ENCODE data around the gene TSHZ3.
A peak's percentile ranks its signal among the peaks of the same experiment; 100 is the strongest.

TSHZ3 gene

DNA sequence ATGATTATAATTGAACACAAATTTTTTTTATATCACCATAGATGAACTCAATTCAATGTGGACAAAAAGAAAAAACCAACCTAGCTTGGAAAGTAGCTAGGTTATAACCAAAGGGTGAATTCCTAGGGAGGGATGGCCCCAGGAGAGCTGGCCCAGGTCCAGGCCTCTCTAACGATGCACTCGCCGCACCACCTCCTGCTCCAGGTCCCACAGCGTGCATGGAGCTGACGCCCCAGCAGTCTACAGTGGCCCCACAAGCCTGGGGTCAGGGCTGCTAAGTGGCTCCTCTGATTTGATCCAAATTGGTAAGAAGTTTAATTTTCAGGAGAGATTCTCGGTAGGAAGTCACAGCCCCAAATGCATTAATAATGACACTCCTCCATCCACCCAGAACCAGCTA lies 48.8 kb downstream of the TSHZ3 start:
- intact Hi-C loops (cut with DNase I; ENCODE audit: low total_unique reads), result no loop called here
- Histone ChIP-seq H3K4me3 (no peak overlapping the region), H3K9me3 (no peaks in the 10 kb centered on the region), H3K4me1 (no peaks in the 10 kb centered on the region), H3K36me3 (no peaks in the 10 kb centered on the region), H3K27ac (no peak overlapping the region), H3K27me3 (no peaks in the 10 kb centered on the region)
- TF ChIP-seq, protein P1, sequence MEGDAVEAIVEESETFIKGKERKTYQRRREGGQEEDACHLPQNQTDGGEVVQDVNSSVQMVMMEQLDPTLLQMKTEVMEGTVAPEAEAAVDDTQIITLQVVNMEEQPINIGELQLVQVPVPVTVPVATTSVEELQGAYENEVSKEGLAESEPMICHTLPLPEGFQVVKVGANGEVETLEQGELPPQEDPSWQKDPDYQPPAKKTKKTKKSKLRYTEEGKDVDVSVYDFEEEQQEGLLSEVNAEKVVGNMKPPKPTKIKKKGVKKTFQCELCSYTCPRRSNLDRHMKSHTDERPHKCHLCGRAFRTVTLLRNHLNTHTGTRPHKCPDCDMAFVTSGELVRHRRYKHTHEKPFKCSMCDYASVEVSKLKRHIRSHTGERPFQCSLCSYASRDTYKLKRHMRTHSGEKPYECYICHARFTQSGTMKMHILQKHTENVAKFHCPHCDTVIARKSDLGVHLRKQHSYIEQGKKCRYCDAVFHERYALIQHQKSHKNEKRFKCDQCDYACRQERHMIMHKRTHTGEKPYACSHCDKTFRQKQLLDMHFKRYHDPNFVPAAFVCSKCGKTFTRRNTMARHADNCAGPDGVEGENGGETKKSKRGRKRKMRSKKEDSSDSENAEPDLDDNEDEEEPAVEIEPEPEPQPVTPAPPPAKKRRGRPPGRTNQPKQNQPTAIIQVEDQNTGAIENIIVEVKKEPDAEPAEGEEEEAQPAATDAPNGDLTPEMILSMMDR (IDR thresholded peaks at IDR 0.05), result no peak
- DNase-seq, result peak in 1 of 2 donors; percentile 40

- Histone ChIP-seq H3K36me3 (no peaks in the 10 kb centered on the region), H3K27me3 (no peaks in the 10 kb centered on the region), H3K4me1 (no peaks in the 10 kb centered on the region), H3K27ac (no peak overlapping the region), H3K9me3 (no peaks in the 10 kb centered on the region), H3K4me3 (no peak overlapping the region)
- DNase-seq, result no peak
- intact Hi-C loops (cut with DNase I; ENCODE audit: low total_unique reads), result no loop called here
- TF ChIP-seq, protein P1 (IDR thresholded peaks at IDR 0.05), result no peak
These were observed 49.6 kb downstream of the TSHZ3 start for GRCh38 chr19:31299665-31300064.

- no peak overlapping the region for H3K4me3 ChIP-seq
- H3K27me3 ChIP-seq, result no peaks in the 10 kb centered on the region
- TF ChIP-seq, protein P1 (IDR thresholded peaks at IDR 0.05), result no peak
- H3K27ac ChIP-seq, result no peak overlapping the region
- no peaks in the 10 kb centered on the region for H3K36me3 ChIP-seq
- no peaks in the 10 kb centered on the region for H3K4me1 ChIP-seq
- no peaks in the 10 kb centered on the region for H3K9me3 ChIP-seq
- DNase-seq, result no peak
- intact Hi-C loops (cut with DNase I; ENCODE audit: low total_unique reads), result no loop called here
These were observed 51.2 kb downstream of the TSHZ3 start for GRCh38 chr19:31297991-31298390.

GRCh38 chr19:31296741-31297390 lies 52.4 kb downstream of the TSHZ3 start:
- TF ChIP-seq, protein P1 (IDR thresholded peaks at IDR 0.05), result no peak
- Histone ChIP-seq H3K4me1 (no peaks in the 10 kb centered on the region), H3K27ac (no peak overlapping the region), H3K9me3 (no peaks in the 10 kb centered on the region), H3K4me3 (no peak overlapping the region), H3K36me3 (no peaks in the 10 kb centered on the region), H3K27me3 (no peaks in the 10 kb centered on the region)
- DNase-seq, result no peak
- intact Hi-C loops (cut with DNase I; ENCODE audit: low total_unique reads), result no loop called here

GRCh38 chr19:31294189-31294588 lies 55.0 kb downstream of the TSHZ3 start:
- TF ChIP-seq, protein P1 (IDR thresholded peaks at IDR 0.05), result no peak
- DNase-seq, result no peak
- Histone ChIP-seq H3K4me1 (no peaks in the 10 kb centered on the region), H3K4me3 (no peak overlapping the region), H3K27ac (no peak overlapping the region), H3K9me3 (no peaks in the 10 kb centered on the region), H3K27me3 (no peaks in the 10 kb centered on the region), H3K36me3 (no peaks in the 10 kb centered on the region)
- intact Hi-C loops (cut with DNase I; ENCODE audit: low total_unique reads), result no loop called here

Measured in tibial artery (tissue), 4 donors.